ENCODE measurements around the gene LIFR. TPM values are rescaled to one million over a fixed set of nuclear protein-coding genes. Genes with fewer than 3 reads are reported as not detected.

LIFR gene
- total and polyA plus RNA-seq, 2 of the 4 experiments (the other 2 are of a cell fraction) = 1.9 to 10.4 TPM

GRCh38 chr5:38546691-38547146 is 9.7 kb downstream of the LIFR start:
- H2BK120ac ChIP-seq (ENCODE audit: low read depth, low read length) = no peak overlapping the region
- H3K27me3 ChIP-seq (ENCODE audit: control insufficient read depth, insufficient read depth, low read length) = no peaks in the 10 kb centered on the region
- no peak overlapping the region for H3K56ac ChIP-seq (ENCODE audit: extremely low read depth, insufficient read depth, low read length)
- H3K27ac ChIP-seq (ENCODE audit: insufficient read depth, low read length) = no peak overlapping the region
- TF ChIP-seq MAFK (IDR thresholded peaks at IDR 0.05; ENCODE audit: low read depth, low read length) = no peak
- no peak for TF ChIP-seq ELK1 (IDR thresholded peaks at IDR 0.05; ENCODE audit: borderline replicate concordance, low read depth, low read length)
- no peak for TF ChIP-seq CEBPB (IDR thresholded peaks at IDR 0.05; ENCODE audit: low read depth, low read length)
- TF ChIP-seq SMC3 (IDR thresholded peaks at IDR 0.05; ENCODE audit: low read depth, low read length) = no peak
- no peak for TF ChIP-seq FOS (IDR thresholded peaks at IDR 0.05; ENCODE audit: low read depth, low read length)
- no peak for TF ChIP-seq RAD21 (IDR thresholded peaks at IDR 0.05; ENCODE audit: low read length)
- TF ChIP-seq CHD1 (IDR thresholded peaks at IDR 0.05; ENCODE audit: low read depth, low read length) = no peak
- H2BK20ac ChIP-seq (ENCODE audit: low read depth, low read length) = no peak overlapping the region
- H4K5ac ChIP-seq (ENCODE audit: low read depth, low read length) = no peak overlapping the region
- dilution Hi-C loops (cut with HindIII; ENCODE audit: low sequenced_read_pairs, unreplicated experiment) = no loop called here
- H3K9me1 ChIP-seq (ENCODE audit: insufficient read depth, low read length) = peaks cover 8% of the 10 kb centered on the region
- no peak overlapping the region for H2AK9ac ChIP-seq (replicated peaks; ENCODE audit: low read depth, low read length, poor library complexity)
- H3K18ac ChIP-seq (ENCODE audit: low read depth, low read length) = no peak overlapping the region
- H2BK15ac ChIP-seq (ENCODE audit: low read depth, low read length) = no peak overlapping the region
- no CpG with 5 or more reads among the region's 2 CpGs for WGBS, 2 experiments (ENCODE audit: extremely low coverage in 2 of 2, insufficient read length in 1 of 2)
- DNase-seq (no peak), ATAC-seq (ENCODE audit: low read depth) (no peak)
- intact Hi-C loops (cut with micrococcal nuclease) = no loop called here
- no peak overlapping the region for H2AFZ ChIP-seq (replicated peaks; ENCODE audit: low read length, poor library complexity)
- peaks cover 22 to 45% of the 10 kb centered on the region in 2 experiments for H3K79me1 ChIP-seq (ENCODE audit: low read depth in 1 of 2, low read length in 2 of 2)
- no peaks in the 10 kb centered on the region; the same call in 1 of the 2 replicates for H3K36me3 ChIP-seq (ENCODE audit: control insufficient read depth, insufficient read depth, low read length)
- H3K14ac ChIP-seq (replicated peaks; ENCODE audit: low read depth, low read length) = no peak overlapping the region
- POLR2A ChIA-PET (ENCODE audit: unreplicated experiment) = no interaction called here
- no peak overlapping the region for H2AK5ac ChIP-seq (ENCODE audit: low read depth, low read length)
- BruUV-seq (replicated peaks) = no TSS peak
- H3K23ac ChIP-seq (ENCODE audit: low read depth, low read length) = no peak overlapping the region
- peaks cover 15% of the 10 kb centered on the region for H4K20me1 ChIP-seq (ENCODE audit: insufficient read depth, low read length)
- H4K8ac ChIP-seq (ENCODE audit: low read depth in 2 of 2, low read length in 2 of 2) = no peak overlapping the region
- H3K4ac ChIP-seq (ENCODE audit: low read depth, low read length) = no peak overlapping the region
- H3K9me3 ChIP-seq (ENCODE audit: control insufficient read depth, insufficient read depth, low read length) = no peaks in the 10 kb centered on the region
- no peak overlapping the region for H3K9ac ChIP-seq (ENCODE audit: low read depth, low read length)
- peaks cover 13% of the 10 kb centered on the region for H3K4me1 ChIP-seq (ENCODE audit: control insufficient read depth, insufficient read depth, low read length)
- H3K4me2 ChIP-seq (ENCODE audit: low read depth, low read length) = no peak overlapping the region
- in situ Hi-C loops (cut with MboI; ENCODE audit: low sequenced_read_pairs) = no loop called here
- no peak overlapping the region for H2BK5ac ChIP-seq (ENCODE audit: low read depth, low read length, poor library complexity, severe bottlenecking)
- CTCF ChIA-PET = no interaction called here
- H4K91ac ChIP-seq (ENCODE audit: insufficient read depth, low read depth, low read length) = no peak overlapping the region
- H3K4me3 ChIP-seq (ENCODE audit: insufficient read depth, low read depth, low read length) = no peak overlapping the region
